GM21717 (cell line): Measurements from ENCODE around the gene FOXC2.

Experiments used
- ATAC-seq: cut with Tn5 transposase; IDR thresholded peaks from one replicate; pipeline ENCODE4 v1.9.1; 2021; ENCODE audit warnings: mild to moderate bottlenecking, moderate library complexity; ENCODE audit not compliant: unreplicated experiment

Gene FOXC2

GRCh38 chr16:86566601-86566965 lies at the start of gene FOXC2:
Gene FOXC2, plus strand, starts transcription at chr16:86566829. Its CDS starts 507 bp downstream, at chr16:86567336.
- ATAC-seq, result no peak

GRCh38 chr16:86517033-86517432 lies 49.6 kb upstream of the FOXC2 start:
- ATAC-seq, result no peak

- ATAC-seq, result no peak
These were observed 48.9 kb upstream of the FOXC2 start for GRCh38 chr16:86517652-86518258.

- ATAC-seq, result no peak
These were observed 47.5 kb upstream of the FOXC2 start for GRCh38 chr16:86519007-86519648.

- ATAC-seq, result no peak
These were observed 46.8 kb upstream of the FOXC2 start for GRCh38 chr16:86519649-86520316.

- ATAC-seq, result no peak
These were observed 46.1 kb upstream of the FOXC2 start for GRCh38 chr16:86520317-86521210.

GRCh38 chr16:86521236-86522197 lies 45.1 kb upstream of the FOXC2 start:
- no peak for ATAC-seq

- no peak for ATAC-seq
These were observed 44.0 kb upstream of the FOXC2 start for GRCh38 chr16:86522634-86523033.

- ATAC-seq, result no peak
These were observed 43.4 kb upstream of the FOXC2 start for GRCh38 chr16:86523166-86523740.

- no peak for ATAC-seq
These were observed 42.6 kb upstream of the FOXC2 start for GRCh38 chr16:86524029-86524428.

GRCh38 chr16:86525696-86526095 lies 40.9 kb upstream of the FOXC2 start:
- no peak for ATAC-seq

GRCh38 chr16:86527366-86527765 lies 39.3 kb upstream of the FOXC2 start:
- ATAC-seq, result no peak

GRCh38 chr16:86528061-86528929 lies 38.3 kb upstream of the FOXC2 start:
- ATAC-seq, result no peak

- ATAC-seq, result no peak
These were observed 37.5 kb upstream of the FOXC2 start for GRCh38 chr16:86529160-86529559.

GRCh38 chr16:86530251-86531190 lies 36.1 kb upstream of the FOXC2 start:
- no peak for ATAC-seq

GRCh38 chr16:86531191-86531545 lies 35.5 kb upstream of the FOXC2 start:
- ATAC-seq, result no peak

- no peak for ATAC-seq
These were observed 34.7 kb upstream of the FOXC2 start for GRCh38 chr16:86531641-86532525.
